IPS DF 19.7 (cell line): ENCODE results near the gene AKT3.
"Not testable (repeated sequence)": the region's sequence is repeated elsewhere in the genome, so short reads cannot be mapped to it uniquely, and the experiment has no call there.

Experiments
- DNase-seq: peaks from one replicate; pipeline ENCODE4 v3.0.0-alpha.2; 2013; ENCODE audit warnings: low read depth, low spot score

Gene AKT3

GRCh38 chr1:243850202-243850451 lies at the start of gene AKT3:
TSS of gene AKT3 (minus strand) at chr1:243850243. CDS start at chr1:243843170, 7,073 bp downstream.
- no peak for DNase-seq

GRCh38 chr1:243898278-243898677 lies 48.2 kb upstream of the AKT3 start:
- no peak for DNase-seq

GRCh38 chr1:243896313-243896712 lies 46.3 kb upstream of the AKT3 start:
- DNase-seq = no peak

- no peak for DNase-seq
Measured at GRCh38 chr1:243892456-243892855, 42.4 kb upstream of the AKT3 start.

- DNase-seq = no peak
Measured at GRCh38 chr1:243890576-243890975, 40.5 kb upstream of the AKT3 start.

GRCh38 chr1:243885806-243886205 lies 35.8 kb upstream of the AKT3 start:
- DNase-seq = no peak

- DNase-seq = no peak
Measured at GRCh38 chr1:243884603-243885002, 34.6 kb upstream of the AKT3 start.

- no peak for DNase-seq
Measured at GRCh38 chr1:243883551-243883950, 33.5 kb upstream of the AKT3 start.

- no peak for DNase-seq
Measured at GRCh38 chr1:243882276-243882675, 32.2 kb upstream of the AKT3 start.

- DNase-seq = not testable (repeated sequence)
Measured at GRCh38 chr1:243877058-243877457, 27.0 kb upstream of the AKT3 start.

GRCh38 chr1:243855616-243856318 lies 5.7 kb upstream of the AKT3 start:
- no peak for DNase-seq

- no peak for DNase-seq
Measured at GRCh38 chr1:243851765-243852164, 1.7 kb upstream of the AKT3 start.

GRCh38 chr1:243851257-243851756 lies 1.3 kb upstream of the AKT3 start:
- DNase-seq = no peak

- DNase-seq = no peak
Measured at GRCh38 chr1:243850452-243851256, 611 bp upstream of the AKT3 start.

GRCh38 chr1:243849421-243850201 lies 432 bp downstream of the AKT3 start:
- no peak for DNase-seq

- DNase-seq = no peak
Measured at GRCh38 chr1:243848858-243849420, 1.1 kb downstream of the AKT3 start.

GRCh38 chr1:243848165-243848857 lies 1.7 kb downstream of the AKT3 start:
- no peak for DNase-seq

- no peak for DNase-seq
Measured at GRCh38 chr1:243846761-243847160, 3.3 kb downstream of the AKT3 start.

- no peak for DNase-seq
Measured at GRCh38 chr1:243845888-243846287, 4.2 kb downstream of the AKT3 start.

GRCh38 chr1:243844186-243844585 lies 5.9 kb downstream of the AKT3 start:
- no peak for DNase-seq

GRCh38 chr1:243842978-243843511 lies 7.0 kb downstream of the AKT3 start:
- DNase-seq = no peak
